Hepatocyte (in vitro differentiated cells): ENCODE measurements around the gene PHF12.

Experiments
- EZH2 ChIP-seq: fragments of 200-600 bp; sonication (generic); IDR thresholded peaks from 2 replicates; pipeline ENCODE4 v1.6.1; 2016; ENCODE audit warnings: antibody characterized with exemption, mild to moderate bottlenecking, borderline replicate concordance
- EZH2phosphoT487 ChIP-seq: fragments of 200-600 bp; sonication (generic); IDR thresholded peaks from one replicate; pipeline ENCODE4 v1.6.1; 2018; ENCODE audit warnings: antibody characterized with exemption, mild to moderate bottlenecking, low read depth, moderate library complexity; ENCODE audit not compliant: unreplicated experiment, severe bottlenecking

DNA sequence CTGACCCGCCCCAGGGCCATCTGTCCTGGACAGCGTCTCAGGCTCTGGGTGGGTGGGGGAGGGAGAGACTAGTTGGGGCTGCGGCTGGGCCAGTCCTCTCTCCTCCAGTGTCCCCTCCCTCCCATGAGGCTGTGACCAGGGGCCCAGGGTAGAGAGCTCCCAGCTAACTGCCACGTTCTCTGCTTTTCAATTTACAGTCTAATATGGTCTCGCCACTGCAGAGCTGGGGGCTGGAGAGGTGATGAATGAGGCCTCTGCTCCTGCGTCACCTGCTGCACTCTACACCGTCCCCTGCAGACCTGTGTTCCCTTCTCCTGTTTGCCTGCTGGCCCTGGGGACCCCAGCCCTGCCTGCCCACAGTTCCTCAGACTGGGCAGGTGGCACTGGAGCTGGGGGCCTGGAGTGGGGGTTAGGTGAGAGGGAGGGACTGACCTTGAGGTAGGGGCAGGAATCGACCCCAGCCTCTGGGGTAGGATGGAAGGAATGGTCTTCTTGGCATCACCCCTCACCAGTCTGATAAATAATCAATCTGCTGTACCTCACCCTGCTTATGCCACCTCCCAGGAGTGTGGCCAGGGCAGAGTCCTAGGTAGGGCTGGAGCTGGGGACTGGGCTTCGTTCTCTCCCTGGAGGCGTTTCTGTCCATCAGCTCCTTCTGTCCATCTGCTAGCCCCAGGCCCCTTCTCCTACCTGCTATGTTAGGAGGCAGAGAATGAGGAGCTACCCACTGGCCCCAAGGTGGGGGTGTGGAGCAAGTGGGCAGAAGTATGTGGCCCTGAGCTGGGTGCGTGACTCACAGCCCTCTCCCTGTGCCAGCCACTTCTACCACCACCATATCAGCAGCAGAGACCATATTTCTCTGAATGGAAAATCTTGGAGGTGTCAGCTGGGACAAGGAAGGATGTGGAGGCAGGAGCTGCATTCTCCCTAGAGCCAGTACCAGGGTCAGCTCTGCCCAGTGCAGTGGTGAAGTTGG lies 41.6 kb upstream of the PHF12 start:
- TF ChIP-seq EZH2 (no peak), EZH2phosphoT487 (no peak)
